AG04450 (cell line): Measurements from ENCODE around the gene SERPINA10. TPM values are rescaled to one million over a fixed set of nuclear protein-coding genes. Genes with fewer than 3 reads are reported as not detected.

ENCODE experiments used
- CTCF ChIA-PET: fragments of 300-600, 350-600 bp; formaldehyde crosslinking; extraction: SDS; loops from one replicate; lab custom pipeline; 2022; ENCODE audit warnings: antibody characterized with exemption, inconsistent platforms; lab: Charles Lee
- POLR2A ChIA-PET: fragments of 350-600 bp; formaldehyde crosslinking; extraction: SDS; loops from one replicate; lab custom pipeline; 2021; ENCODE audit warnings: antibody characterized with exemption, inconsistent platforms; lab: Yijun Ruan, JAX
- DNase-seq: peaks from one replicate; pipeline ENCODE4 v3.0.0-alpha.2; 2011; ENCODE audit warnings: low read depth, low spot score
- H3K27ac ChIP-seq: one replicate; pipeline ENCODE4 v1.5.1; 2012; ENCODE audit warnings: low read depth, low read length, control low read depth
- H3K27me3 ChIP-seq: one replicate; pipeline ENCODE4 v1.6.0; 2012; ENCODE audit warnings: low read length; ENCODE audit not compliant: control insufficient read depth, insufficient read depth
- H3K4me3 ChIP-seq: 2 replicates; pipeline ENCODE4 v1.5.1; 2011; ENCODE audit warnings: mild to moderate bottlenecking, low read depth, low read length, control low read depth
- H3K9me3 ChIP-seq: 2 replicates; pipeline ENCODE4 v1.5.1; 2012; ENCODE audit warnings: low read length; ENCODE audit not compliant: control insufficient read depth, insufficient read depth
- CTCF ChIP-seq: IDR thresholded peaks from 2 replicates; pipeline ENCODE4 v1.5.1; 2011; ENCODE audit warnings: low read depth, low read length, control low read depth, inconsistent platforms
- polyA plus RNA-seq: library from polyadenylated mRNA; depleted of rRNA; stranded (reverse); fragments of >200 nt; gene quantifications from 2 replicates; pipeline ENCODE4 v1.2.3, GENCODE V29; 2011

Gene SERPINA10
- polyA plus RNA-seq, 1 experiment = not detected

DNA sequence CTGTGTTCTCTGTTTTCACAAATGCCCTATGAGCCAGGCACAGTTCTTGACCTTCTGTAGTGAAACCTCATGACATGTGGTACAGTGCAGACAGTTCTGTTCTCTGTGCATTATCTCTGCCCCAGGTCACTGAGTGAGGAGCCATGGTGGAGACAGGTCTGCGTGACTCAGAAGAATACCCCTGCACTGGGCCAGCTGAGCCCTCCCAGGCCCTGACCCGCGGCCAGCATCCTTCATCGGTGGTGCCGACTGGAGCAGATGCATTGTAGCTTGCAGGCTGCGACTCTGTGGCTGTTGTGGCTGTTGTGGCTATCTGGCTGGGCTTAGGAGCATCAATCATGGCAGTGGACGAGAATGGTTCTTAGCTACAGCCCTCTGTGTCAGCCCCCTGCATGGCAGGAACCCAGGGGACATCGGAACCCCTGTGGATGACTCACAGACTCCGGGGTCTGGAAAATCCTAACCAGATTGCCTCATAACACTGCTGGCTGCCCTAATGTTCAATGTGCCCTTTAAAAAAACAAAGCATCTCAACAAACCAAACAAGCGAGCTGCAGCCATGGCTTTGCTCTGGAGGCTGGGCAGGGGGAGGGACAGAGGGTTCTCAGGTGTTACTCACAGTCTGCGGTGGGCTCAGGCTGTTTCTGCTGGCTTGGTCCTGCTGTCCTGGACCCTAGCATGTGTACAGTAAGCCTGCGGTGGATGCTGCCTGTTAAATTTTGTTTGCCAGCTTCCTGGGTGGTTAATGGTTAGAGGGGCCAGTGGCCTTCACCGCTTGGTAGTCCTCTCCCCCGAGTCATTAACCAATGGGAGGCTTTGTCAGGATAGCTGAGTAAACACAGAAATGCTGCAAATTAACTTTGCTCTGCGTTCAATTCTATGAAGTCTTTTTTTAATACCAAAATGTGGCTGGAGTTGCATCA lies 29.8 kb upstream of the SERPINA10 start, which contains the start of gene SERPINA6:
TSS of gene SERPINA6 (minus strand) at position 689 of the 923 bp plus-strand sequence. CDS start 8,688 bp downstream, outside the sequence.
- Histone ChIP-seq H3K9me3 (no peaks in the 10 kb centered on the region), H3K4me3 (no peak within 1 kb of the TSS), H3K27me3 (no peaks in the 10 kb centered on the region), H3K27ac (no peak within 1 kb of the TSS)
- TF ChIP-seq CTCF = no peak
- CTCF ChIA-PET = no interaction called here
- POLR2A ChIA-PET = no interaction called here
- no peak for DNase-seq

- Histone ChIP-seq H3K4me3 (no peak overlapping the region), H3K9me3 (no peaks in the 10 kb centered on the region), H3K27me3 (no peaks in the 10 kb centered on the region), H3K27ac (no peak overlapping the region)
- POLR2A ChIA-PET = no interaction called here
- no peak for TF ChIP-seq CTCF
- CTCF ChIA-PET = no interaction called here
- DNase-seq = no peak
These were observed 28.6 kb upstream of the SERPINA10 start for GRCh38 chr14:94321421-94322271.

- TF ChIP-seq CTCF = no peak
- no peaks in the 10 kb centered on the region for H3K27me3 ChIP-seq
- no peak overlapping the region for H3K4me3 ChIP-seq
- H3K9me3 ChIP-seq = no peaks in the 10 kb centered on the region
- ChIA-PET POLR2A (no interaction called here), CTCF (no interaction called here)
- DNase-seq = no peak
- no peak overlapping the region for H3K27ac ChIP-seq
These were observed 27.2 kb upstream of the SERPINA10 start for GRCh38 chr14:94320243-94320642.

DNA sequence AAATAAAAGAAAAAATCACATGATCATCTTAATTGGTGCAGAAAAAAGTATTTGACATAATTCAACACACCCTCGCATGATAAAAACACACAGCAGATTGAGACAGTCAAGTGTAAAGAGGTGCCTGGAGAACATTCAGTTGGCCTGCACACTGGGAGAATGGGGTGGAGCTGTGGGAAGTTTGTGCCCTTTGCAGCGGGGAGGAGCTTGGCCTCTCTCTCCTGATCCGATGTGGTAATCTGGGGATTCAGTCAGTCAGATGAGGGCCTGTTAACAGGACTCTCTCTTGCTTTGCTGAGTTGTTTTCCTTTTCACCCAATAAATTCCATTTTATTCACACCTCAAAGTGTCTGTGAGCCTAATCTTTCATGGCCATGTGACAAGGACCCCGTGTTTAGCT lies 24.2 kb upstream of the SERPINA10 start:
- ChIA-PET POLR2A (no interaction called here), CTCF (no interaction called here)
- no peaks in the 10 kb centered on the region for H3K9me3 ChIP-seq
- H3K27ac ChIP-seq = no peak overlapping the region
- H3K4me3 ChIP-seq = no peak overlapping the region
- DNase-seq = no peak
- TF ChIP-seq CTCF = no peak
- H3K27me3 ChIP-seq = no peaks in the 10 kb centered on the region
